ENCODE data around the gene SRPK3.

GRCh38 chrX:153771415-153772315 is 9.2 kb upstream of the SRPK3 start:
- TF ChIP-seq CTCF (IDR thresholded peaks at IDR 0.05) (no peak), ZFX (IDR thresholded peaks at IDR 0.05; ENCODE audit: borderline replicate concordance) (no peak)
